ENCODE results near the gene CCNT2. TPM values are rescaled to one million over a fixed set of nuclear protein-coding genes. Genes with fewer than 3 reads are reported as not detected.

Gene CCNT2
- total RNA-seq, 1 experiment from 2014 or later, result 41.7 TPM

GRCh38 chr2:134979221-134979620 lies 60.6 kb downstream of the CCNT2 start:
- BruUV-seq (replicated peaks), result no TSS peak
- H3K27me3 ChIP-seq (replicated peaks; ENCODE audit: insufficient read depth, low read depth, low read length, poor library complexity), result no peaks in the 10 kb centered on the region
- POLR2A ChIA-PET (ENCODE audit: low non-redundant PET), result no interaction called here
- no peaks in the 10 kb centered on the region for H3K36me3 ChIP-seq (ENCODE audit: insufficient read depth, low read length, poor library complexity, severe bottlenecking)
- no peak overlapping the region for H3K4me3 ChIP-seq (ENCODE audit: low read depth, low read length, poor library complexity, severe bottlenecking)
- CTCF ChIA-PET, result no interaction called here
- intact Hi-C loops (cut with micrococcal nuclease; ENCODE audit: unreplicated experiment), result no loop called here
- H3K4me1 ChIP-seq (ENCODE audit: insufficient read depth, low read length, poor library complexity, severe bottlenecking), result no peaks in the 10 kb centered on the region
- H3K9me3 ChIP-seq (ENCODE audit: low read depth, low read length, poor library complexity, severe bottlenecking), result no peaks in the 10 kb centered on the region
- no peak for DNase-seq (ENCODE audit: low spot score)
- TF ChIP-seq CTCF (conservative IDR thresholded peaks at IDR 0.05; ENCODE audit: low read depth, low read length) (no peak), EZH2 (IDR thresholded peaks at IDR 0.05; ENCODE audit: borderline replicate concordance, low read depth, low read length, poor library complexity, severe bottlenecking) (no peak)
- H3K27ac ChIP-seq (ENCODE audit: low read depth, low read length, poor library complexity, severe bottlenecking), result no peak overlapping the region

- ChIA-PET POLR2A (ENCODE audit: low non-redundant PET) (no interaction called here), CTCF (no interaction called here)
- TF ChIP-seq CTCF (conservative IDR thresholded peaks at IDR 0.05; ENCODE audit: low read depth, low read length) (no peak), EZH2 (IDR thresholded peaks at IDR 0.05; ENCODE audit: borderline replicate concordance, low read depth, low read length, poor library complexity, severe bottlenecking) (no peak)
- intact Hi-C loops (cut with micrococcal nuclease; ENCODE audit: unreplicated experiment), result no loop called here
- H3K9me3 ChIP-seq (ENCODE audit: low read depth, low read length, poor library complexity, severe bottlenecking), result no peaks in the 10 kb centered on the region
- DNase-seq (ENCODE audit: low spot score), result no peak
- H3K36me3 ChIP-seq (ENCODE audit: insufficient read depth, low read length, poor library complexity, severe bottlenecking), result no peaks in the 10 kb centered on the region
- no TSS peak for BruUV-seq (replicated peaks)
- H3K27me3 ChIP-seq (replicated peaks; ENCODE audit: insufficient read depth, low read depth, low read length, poor library complexity), result no peaks in the 10 kb centered on the region
- no peak overlapping the region for H3K27ac ChIP-seq (ENCODE audit: low read depth, low read length, poor library complexity, severe bottlenecking)
- no peaks in the 10 kb centered on the region for H3K4me1 ChIP-seq (ENCODE audit: insufficient read depth, low read length, poor library complexity, severe bottlenecking)
- H3K4me3 ChIP-seq (ENCODE audit: low read depth, low read length, poor library complexity, severe bottlenecking), result no peak overlapping the region
Measured at GRCh38 chr2:134980639-134981038, 62.0 kb downstream of the CCNT2 start.

GRCh38 chr2:134982603-134983002 lies 64.0 kb downstream of the CCNT2 start:
- no peak for TF ChIP-seq CTCF (conservative IDR thresholded peaks at IDR 0.05; ENCODE audit: low read depth, low read length)
- no peak for TF ChIP-seq EZH2 (IDR thresholded peaks at IDR 0.05; ENCODE audit: borderline replicate concordance, low read depth, low read length, poor library complexity, severe bottlenecking)
- no peak for DNase-seq (ENCODE audit: low spot score)
- Histone ChIP-seq H3K4me1 (ENCODE audit: insufficient read depth, low read length, poor library complexity, severe bottlenecking) (no peaks in the 10 kb centered on the region), H3K36me3 (ENCODE audit: insufficient read depth, low read length, poor library complexity, severe bottlenecking) (no peaks in the 10 kb centered on the region), H3K27me3 (replicated peaks; ENCODE audit: insufficient read depth, low read depth, low read length, poor library complexity) (peaks cover 14% of the 10 kb centered on the region), H3K27ac (ENCODE audit: low read depth, low read length, poor library complexity, severe bottlenecking) (no peak overlapping the region), H3K9me3 (ENCODE audit: low read depth, low read length, poor library complexity, severe bottlenecking) (no peaks in the 10 kb centered on the region), H3K4me3 (ENCODE audit: low read depth, low read length, poor library complexity, severe bottlenecking) (no peak overlapping the region)
- ChIA-PET POLR2A (ENCODE audit: low non-redundant PET) (no interaction called here), CTCF (no interaction called here)
- intact Hi-C loops (cut with micrococcal nuclease; ENCODE audit: unreplicated experiment), result no loop called here
- BruUV-seq (replicated peaks), result no TSS peak
